Middle frontal gyrus (tissue), 1 donor: ENCODE data around the gene AOC1.

Experiments
- DNase-seq: peaks from one replicate; pipeline ENCODE4 v3.0.0-alpha.2; 2015; ENCODE audit warnings: low spot score; ENCODE audit errors: extremely low spot score

Gene AOC1

DNA sequence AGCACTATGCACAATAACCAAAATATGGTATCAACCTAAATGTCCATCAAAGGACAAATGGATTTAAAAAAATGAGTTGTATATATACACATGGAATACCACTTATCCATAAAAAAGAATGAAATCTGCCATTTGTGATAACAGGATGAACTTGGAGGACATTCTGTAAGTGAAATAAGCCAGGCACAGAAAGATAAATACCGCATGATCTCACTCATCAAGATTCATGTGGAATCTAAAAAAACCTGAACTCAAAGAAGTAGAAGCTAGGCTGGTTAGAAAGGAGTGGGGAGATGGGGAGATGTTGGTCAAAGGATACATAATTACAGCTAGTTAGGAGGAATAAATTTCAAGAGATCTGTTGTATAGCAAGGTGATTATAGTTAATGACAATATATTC lies 17.3 kb upstream of the AOC1 start:
- no peak for DNase-seq

DNA sequence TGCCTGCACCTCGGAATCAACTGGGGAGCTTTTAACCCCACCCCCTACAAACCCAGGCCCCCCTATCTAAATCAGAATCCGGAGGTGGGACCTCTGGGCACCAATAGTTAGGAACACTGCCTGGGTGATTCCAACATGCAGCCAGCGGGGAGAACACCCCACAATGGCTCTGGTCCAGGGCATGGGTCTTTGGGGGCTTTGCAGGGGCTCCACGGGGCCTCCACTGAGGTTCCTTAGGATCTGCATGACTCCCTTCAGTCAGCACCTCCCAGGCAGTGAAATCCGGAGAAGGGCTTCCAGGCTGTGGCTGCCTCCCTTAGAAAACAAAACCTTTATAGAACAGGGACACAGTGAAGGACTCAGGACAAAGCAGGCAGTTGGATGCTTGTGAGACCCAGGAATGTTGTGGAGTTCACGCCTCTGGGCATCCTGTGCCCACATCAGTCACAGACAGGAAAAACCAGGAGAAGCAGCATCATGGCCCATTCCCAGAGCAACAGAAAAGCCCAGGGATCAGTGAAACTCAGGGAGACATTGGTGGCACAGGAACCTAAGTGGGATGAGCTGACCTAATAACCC lies 16.5 kb upstream of the AOC1 start:
- no peak for DNase-seq

DNA sequence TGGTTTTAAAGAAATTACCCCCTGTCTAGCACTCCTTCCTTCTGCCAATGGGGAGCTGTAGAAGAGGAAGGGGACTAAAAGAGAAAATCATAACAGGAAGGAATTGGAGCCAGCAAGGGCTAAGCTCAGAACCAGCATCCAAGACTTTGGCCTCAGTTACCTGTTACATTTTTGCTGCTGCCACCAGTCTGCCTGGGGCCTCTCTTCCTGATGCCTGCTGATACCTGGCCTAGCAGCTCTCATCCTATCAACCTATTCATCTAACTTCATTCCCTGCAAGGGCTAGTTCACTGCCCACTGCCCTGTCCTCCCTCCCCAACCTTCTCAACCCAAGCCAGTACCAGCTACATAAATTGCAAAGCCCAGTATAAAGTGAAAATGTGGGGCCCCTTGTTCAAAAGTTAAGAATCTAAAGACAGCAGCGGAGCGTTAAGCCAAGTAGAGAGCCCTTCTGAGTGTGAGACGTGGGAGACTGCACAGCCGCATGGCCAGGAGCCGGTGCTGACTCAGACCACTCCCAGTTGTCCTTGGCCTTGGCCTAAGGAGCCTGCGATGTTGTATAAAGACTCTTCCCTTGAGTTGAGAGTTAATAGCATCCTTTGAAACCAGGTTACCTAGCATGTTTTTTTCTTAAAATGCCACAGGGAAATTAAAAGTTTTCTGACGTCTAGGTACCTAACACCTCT lies 13.2 kb upstream of the AOC1 start:
- DNase-seq: no peak

DNA sequence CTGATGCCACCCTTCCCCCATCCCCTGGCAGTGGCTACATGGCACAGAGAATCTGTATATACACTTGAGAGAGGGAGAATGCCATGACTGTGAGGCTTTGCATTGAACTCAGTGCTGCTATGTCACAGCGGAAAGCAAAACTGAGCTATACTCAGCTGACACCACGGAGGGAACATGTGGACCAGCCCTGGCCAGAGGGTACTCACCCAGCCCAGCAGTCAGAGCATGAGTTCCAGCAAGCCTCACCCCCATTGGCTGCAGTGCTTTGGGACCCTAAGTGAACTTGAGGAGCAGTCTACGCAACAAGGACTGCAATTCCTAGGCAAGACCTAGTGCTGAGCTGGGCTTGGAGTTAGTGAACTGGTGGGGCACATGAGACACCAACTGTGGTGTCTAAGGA lies 10.3 kb upstream of the AOC1 start:
- no peak for DNase-seq

DNA sequence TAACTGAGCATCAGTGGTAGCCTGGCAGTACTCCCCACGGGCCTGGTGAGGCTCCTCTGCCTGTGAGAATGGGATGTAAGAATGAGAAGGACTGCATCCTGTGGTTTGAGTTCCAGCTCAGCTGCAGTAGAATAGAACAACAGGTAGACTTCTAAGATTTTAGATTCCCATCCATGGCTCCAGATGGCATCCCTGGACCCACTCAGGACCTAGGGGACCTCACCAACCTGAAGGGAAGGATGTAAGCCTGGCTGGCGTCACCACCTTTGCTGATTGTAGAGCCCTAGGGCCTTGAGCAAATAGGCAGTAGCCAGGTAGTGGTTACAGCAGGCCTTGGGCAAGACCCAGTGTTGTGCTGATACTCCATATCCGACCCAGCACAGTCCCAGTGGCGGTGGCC lies 9.6 kb upstream of the AOC1 start:
- no peak for DNase-seq

DNA sequence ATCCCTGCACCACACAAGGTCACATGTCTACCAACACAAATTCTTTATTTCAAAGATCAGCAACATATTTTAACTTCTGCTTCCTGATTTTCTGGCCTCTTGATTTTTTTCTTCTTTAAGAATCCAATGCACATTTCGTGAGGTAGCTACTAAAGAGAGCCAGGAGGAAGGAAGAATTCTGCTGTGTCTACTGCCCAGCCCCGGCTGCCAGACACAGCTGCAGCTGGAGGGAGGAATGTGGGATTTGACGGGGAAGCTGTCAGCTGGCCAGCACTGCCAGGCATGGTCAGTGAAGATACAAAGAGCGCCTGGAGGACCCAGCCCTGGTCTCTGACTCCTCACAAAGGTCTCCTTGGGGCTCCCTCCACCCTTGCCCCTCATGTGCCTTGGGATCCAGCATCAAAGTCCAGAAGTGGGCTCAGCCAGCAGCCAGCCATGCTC lies 6.9 kb upstream of the AOC1 start:
- no peak for DNase-seq

DNA sequence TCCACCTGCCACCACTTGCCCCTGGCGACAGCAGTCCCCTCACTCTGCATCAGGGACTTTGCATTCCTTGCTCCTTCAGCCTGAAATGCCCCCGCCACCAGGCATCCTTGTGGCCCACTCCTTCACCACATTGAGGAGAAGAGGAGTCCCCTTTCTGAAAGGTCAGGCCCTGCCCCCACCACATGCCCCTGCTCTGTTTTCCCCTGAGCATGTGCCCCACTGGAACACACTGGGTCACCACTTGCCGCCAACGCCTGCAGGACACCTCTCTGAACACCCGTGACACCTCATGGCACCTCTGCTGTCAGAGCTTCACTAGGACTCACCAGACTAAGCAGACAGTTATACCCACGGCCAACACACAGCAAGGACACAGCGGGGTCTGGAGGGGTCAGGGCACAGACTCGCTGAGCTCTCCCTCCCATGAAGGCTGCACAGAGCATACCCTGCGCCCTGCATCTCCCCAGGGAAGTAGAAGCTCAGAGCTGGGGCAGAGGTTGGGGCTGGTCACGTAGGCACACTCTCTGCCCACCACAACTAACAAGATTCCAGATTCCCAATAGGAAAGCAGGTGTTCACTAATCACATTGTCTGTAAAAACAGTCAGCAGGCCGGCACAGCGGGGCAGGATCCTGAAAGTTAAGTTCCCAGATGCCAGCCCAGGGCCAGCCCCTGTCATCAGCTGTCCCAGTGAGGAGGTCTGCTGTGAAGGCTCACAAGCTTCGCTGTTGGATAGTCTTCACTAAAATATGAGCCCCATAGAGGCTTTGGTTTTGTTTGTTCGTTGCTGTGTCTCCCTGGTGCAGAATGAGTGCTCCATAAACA lies 5.8 kb upstream of the AOC1 start:
- no peak for DNase-seq

DNA sequence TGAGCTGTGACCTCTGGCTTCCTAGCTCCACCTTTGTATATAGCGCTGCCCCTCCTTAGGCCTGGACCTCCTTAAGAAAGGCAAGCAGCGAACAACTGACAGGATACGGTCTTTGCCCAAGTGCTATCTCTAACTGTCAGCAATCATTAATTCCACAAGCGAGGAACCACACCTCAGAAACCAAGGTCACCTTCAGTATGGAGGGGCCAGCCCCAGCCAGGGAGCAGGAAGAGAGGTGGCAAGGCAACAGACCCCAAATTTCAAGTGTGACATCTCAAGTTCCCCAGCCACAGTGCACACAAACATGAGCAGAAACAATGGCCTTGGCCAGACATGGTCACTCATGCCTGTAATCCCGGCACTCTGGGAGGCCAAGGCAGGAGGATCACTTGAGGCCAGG lies 4.8 kb upstream of the AOC1 start:
- DNase-seq: no peak

DNA sequence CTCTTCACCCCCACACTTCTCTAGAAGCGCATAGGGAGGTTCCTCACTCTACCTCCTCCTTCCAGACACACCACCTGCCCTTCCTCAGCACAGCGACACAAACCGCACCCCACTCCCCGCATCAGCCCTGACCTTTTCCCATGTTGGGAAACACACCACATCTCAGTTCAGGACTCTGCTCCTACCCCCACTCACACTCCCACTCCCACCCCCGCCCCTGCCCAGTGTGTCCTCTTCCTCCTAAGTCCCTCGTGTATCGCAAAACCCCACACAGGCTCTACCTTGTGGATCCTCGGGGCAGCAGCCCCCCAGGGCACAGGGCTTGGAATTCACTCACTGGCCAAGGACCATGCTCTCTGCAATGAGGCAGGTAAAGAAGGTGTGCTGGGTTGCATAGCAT lies 4.2 kb upstream of the AOC1 start:
- DNase-seq: no peak

DNA sequence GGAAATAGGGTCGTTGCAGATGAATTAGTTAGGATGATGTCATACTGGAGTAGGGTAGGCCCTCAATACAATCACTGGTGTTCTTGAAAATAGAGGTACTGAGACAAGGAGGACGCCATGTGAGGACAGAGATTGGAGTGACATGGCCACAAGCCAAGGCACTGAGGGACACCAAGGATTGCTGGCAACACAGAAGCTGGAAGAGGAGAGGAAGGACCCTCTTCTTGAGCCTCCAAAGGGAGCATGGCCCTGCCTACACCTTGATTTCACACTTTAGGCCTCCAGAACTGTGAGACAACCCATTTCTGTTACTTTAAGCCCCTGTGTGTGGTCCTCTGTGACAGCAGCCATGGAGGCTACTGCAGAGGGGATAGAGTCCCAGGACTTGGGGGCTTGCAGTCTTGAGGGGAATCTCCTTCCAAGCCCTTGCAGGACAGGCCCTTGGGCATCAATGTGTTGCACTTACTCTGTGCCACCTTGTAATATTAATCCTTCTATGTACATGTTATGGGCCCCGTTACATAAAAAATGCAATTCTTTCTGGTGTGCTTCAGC lies 3.7 kb upstream of the AOC1 start:
- no peak for DNase-seq

DNA sequence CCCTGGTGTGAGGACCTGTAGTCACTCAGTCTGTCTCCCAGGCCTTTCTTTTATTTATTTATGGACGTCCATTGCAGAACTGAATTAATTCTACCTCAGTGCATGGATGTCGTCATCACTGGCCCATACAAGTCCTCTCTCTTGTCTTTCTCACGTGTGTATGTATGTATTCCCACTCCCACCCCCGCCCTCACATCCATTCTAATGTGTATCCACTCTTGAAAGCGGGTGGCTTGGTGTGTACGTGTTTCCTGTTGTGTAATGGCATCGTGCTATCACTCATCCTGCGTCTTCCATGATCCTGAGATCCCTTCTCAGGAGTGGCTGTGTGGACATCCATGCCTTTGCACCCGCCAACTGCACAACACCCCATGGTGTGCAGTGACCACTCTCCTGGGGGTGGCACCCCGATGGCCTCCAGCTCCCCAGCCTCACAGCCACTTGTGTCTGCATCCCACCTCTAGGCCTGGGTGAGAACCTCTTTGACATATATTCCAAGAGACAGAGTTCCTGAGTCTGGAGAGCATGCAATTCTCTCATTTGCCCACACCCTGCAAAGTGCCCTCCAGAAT lies 3.0 kb upstream of the AOC1 start:
- no peak for DNase-seq

DNA sequence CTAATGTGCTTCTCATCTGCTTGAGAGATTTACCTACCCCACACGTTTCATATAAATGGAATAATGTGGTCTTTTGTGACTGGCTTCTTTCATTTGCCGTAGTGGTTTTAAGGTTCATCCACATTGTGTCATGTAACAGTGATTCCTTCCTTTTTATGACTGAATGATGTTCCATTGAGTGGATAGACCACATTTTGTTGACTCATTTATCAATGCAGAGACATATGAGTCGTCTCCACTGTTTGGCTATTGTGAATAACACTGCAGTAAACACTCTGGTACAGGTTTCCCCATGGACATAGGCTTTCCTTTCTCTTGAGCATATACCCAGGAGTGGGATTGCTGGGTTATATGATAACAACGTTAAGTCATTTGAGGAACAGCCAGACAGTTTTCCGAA lies 2.0 kb upstream of the AOC1 start:
- DNase-seq: no peak

DNA sequence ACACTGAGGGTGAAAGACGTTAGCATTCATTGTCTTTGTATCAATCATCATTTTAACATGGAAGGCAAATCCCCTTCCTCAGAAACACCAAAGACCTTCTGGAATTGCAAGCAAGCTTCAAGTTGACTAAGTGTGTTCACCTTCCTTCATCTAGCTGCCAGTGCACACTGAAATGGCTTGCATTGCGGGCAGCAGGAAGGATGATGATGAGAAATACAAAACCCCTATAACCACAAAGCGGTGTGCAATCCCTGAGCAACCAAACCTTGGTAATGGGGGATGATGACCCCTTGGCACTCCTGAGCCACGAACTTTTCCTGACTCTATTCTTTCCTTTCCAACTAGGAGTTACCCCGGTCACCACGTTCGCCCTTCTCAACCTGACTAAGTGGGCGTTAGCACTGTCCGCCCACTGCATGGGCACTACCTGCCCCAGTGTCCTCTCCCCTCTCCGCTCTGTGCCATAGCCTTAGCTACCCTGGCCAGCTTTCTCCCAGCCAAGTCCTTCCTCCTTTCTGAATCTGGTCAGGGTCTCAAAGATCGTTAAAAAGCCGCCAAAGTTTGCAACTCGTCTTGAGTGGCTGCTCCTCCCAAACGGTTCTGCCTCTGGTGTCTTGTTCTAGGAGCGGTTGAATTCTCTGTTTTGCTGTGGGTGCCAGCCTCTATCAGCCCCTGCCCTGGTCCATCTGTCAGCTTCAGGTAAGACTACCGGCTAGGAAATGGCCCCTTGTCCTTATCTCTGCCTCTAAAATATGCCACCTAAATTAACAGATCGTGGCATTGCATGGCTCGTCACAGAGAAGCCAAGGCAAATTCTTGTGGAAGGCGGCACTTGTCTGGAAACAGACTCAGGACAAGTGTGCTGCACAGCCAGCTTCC lies 586 bp upstream of the AOC1 start:
- DNase-seq: no peak

DNA sequence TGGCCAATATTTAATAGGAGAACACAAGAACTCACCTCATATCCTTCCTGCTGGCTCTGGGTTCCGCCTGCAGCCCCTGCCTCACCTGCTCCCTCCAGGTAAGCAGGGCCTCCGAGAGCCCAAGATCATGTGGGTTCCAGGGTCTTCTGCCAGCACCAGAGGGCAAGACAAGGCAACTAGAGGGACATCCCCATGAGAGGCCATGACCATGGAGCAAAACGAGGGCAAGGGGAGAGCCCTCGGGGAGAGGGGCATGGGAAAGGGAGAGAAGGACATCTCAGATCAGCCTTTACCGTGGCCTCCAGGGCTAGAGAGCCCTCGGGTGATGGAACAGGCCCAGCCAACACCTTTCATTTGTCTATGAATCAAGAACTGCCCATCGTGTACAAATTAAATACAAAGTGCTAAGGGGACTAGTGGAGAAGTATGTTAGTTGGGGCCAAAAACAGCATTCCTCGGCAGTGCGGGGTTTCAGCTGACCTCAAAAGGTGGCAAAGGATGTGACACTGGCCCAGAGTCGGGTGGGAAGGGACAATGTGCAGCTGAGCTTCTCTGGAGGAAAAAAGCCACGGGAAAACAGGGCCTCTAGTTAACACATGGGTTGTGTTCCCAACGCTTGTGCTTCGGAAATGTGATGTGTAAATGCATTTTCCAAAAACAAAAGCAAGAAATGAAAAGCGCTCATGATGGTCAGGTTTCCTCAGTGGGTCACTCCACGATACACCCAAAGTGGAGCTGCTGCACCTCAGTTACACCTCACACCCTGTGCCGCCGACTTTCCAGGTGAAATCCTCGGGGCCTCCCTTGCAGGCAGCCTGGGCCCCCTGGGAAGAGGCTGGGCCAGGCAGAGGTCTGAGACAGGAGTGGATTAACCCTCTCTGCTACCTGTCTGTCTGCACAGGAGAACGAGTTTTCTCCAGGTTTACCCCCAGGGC lies 2.0 kb downstream of the AOC1 start:
- DNase-seq: no peak

DNA sequence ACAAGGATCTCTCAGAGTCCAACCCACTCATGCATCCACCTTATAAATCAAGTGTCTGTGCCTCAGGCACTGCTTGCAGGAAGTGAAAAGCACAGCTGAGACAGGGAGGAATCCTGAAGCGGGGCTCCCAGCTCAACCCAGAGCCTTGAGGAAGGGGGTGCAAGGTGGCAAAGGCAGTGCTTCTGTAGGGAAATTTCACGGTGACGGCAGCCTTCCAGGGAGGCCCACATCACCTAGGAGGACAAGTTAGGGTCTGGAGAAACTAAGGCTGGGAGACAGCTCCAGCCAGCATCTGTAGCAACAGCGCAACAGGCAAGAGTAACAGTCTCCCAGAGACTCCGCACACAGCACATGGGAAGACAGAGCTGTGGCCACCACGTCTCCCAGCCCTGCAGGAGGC lies 2.7 kb downstream of the AOC1 start:
- no peak for DNase-seq

DNA sequence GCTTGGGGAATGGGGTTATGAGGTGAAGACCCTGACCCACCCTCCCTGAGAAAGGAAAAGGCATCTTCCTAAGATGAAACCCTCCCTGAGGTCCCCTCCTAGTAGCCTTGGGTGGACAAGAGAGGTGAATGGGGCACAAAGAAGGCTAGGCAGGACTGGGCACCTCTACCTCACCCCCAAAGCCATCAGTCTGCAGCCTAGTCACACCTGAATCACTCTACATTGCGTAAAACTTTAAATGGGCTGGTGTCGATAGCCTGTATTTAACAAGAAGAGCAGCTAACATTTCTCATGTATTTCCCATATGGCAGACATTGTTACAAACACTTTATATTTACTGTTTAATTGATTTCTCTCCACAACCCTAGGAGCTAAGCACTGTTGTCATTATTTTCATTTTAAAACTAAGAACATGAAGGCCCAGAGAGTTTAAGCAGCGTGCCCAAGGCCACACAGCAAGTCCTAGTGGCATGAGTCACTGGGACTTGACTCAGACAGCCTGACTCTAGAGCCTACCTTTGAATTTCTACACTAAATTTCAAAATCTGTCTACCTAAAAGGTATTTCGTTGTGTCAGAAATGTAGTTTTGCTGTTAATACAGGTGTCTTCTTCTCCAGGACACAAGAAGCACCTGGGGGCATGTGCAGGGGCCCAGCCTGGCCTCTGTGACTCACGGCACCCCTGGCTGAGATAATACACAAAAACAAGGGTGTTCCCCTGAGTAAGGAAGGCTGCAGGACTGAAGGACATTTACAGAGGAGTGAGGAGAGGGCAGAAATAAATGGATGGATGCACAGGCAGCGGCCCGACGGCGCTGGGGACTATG lies 3.4 kb downstream of the AOC1 start:
- no peak for DNase-seq

DNA sequence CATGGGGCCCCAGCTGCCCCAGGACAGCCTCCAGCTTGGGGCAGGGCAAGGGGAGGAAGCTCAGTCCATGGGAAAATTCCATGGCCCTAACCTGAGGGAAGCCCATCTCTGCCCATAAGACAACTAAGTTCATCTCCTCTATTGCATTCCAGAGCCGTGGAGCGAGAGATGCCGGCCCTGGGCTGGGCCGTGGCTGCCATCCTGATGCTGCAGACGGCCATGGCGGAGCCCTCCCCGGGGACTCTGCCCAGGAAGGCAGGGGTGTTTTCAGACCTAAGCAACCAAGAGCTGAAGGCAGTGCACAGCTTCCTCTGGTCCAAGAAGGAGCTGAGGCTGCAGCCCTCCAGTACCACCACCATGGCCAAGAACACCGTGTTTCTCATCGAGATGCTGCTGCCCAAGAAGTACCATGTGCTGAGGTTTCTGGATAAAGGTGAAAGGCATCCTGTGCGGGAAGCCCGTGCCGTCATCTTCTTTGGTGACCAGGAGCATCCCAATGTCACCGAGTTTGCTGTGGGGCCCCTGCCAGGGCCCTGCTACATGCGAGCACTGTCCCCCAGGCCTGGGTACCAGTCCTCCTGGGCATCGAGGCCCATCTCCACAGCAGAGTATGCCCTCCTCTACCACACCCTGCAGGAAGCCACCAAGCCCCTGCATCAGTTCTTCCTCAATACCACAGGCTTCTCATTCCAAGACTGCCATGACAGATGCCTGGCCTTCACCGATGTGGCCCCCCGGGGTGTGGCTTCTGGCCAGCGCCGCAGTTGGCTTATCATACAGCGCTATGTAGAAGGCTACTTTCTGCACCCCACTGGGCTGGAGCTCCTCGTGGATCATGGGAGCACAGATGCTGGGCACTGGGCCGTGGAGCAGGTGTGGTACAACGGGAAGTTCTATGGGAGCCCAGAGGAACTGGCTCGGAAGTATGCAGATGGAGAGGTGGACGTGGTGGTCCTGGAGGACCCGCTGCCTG lies 4.3 kb downstream of the AOC1 start:
- no peak for DNase-seq
